ENCODE measurements around the gene PABPC1L2A. TPM values are rescaled to one million over a fixed set of nuclear protein-coding genes. Genes with fewer than 3 reads are reported as not detected.
"Not testable (repeated sequence)": the region's sequence is repeated elsewhere in the genome, so short reads cannot be mapped to it uniquely, and the experiment has no call there.

Gene PABPC1L2A
- total and polyA plus RNA-seq, 7 donors = not detected

DNA sequence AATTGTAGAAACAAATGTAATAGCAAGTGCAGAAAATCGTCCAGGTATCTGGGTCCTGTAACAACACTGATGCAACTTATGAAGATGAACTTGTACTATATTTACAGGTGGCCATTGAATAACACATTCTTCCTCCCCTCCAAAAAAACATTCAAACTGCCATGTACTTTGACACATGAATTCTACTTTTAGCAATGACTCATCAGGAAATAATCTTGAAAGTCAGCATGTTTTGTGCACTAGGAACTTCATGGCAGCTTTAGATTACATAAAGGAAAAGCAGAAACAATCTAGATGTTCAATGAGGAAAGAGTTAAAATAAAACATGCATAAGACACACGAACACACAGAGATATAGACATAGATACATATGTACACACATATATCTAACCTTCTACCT is 2.5 kb downstream of the PABPC1L2A start:
- no peak for TF ChIP-seq POLR2AphosphoS5 (IDR thresholded peaks at IDR 0.05)
- no peak for TF ChIP-seq EP300 (IDR thresholded peaks at IDR 0.05)
- TF ChIP-seq, protein P1, sequence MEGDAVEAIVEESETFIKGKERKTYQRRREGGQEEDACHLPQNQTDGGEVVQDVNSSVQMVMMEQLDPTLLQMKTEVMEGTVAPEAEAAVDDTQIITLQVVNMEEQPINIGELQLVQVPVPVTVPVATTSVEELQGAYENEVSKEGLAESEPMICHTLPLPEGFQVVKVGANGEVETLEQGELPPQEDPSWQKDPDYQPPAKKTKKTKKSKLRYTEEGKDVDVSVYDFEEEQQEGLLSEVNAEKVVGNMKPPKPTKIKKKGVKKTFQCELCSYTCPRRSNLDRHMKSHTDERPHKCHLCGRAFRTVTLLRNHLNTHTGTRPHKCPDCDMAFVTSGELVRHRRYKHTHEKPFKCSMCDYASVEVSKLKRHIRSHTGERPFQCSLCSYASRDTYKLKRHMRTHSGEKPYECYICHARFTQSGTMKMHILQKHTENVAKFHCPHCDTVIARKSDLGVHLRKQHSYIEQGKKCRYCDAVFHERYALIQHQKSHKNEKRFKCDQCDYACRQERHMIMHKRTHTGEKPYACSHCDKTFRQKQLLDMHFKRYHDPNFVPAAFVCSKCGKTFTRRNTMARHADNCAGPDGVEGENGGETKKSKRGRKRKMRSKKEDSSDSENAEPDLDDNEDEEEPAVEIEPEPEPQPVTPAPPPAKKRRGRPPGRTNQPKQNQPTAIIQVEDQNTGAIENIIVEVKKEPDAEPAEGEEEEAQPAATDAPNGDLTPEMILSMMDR (IDR thresholded peaks at IDR 0.05) = no peak
- TF ChIP-seq POLR2A (IDR thresholded peaks at IDR 0.05) = no peak
- no peak for DNase-seq
- Histone ChIP-seq H3K4me1 (no peaks in the 10 kb centered on the region), H3K27ac (no peak overlapping the region), H3K4me3 (no peak overlapping the region), H3K27me3 (peaks cover 0 to 11% (median 0%) of the 10 kb centered on the region in 3 donors), H3K9me3 (no peaks in the 10 kb centered on the region), H3K36me3 (no peaks in the 10 kb centered on the region)
- intact Hi-C loops (cut with DNase I) = no loop called here
- WGBS, 2 donors = 14 to 36% methylated on average over 2 of the region's 2 CpGs

GRCh38 chrX:73069365-73070035 is 9.8 kb downstream of the PABPC1L2A start:
- H3K9me3 ChIP-seq = no peaks in the 10 kb centered on the region
- WGBS, 2 donors = 96 to 98% methylated on average over 31 of the region's 31 CpGs
- no peak overlapping the region for H3K4me3 ChIP-seq
- H3K27ac ChIP-seq = no peak overlapping the region
- H3K4me1 ChIP-seq = no peaks in the 10 kb centered on the region
- no peak for DNase-seq
- H3K27me3 ChIP-seq = no peaks in the 10 kb centered on the region
- TF ChIP-seq, protein P1 (IDR thresholded peaks at IDR 0.05) = no peak
- TF ChIP-seq POLR2A (IDR thresholded peaks at IDR 0.05) (no peak), POLR2AphosphoS5 (IDR thresholded peaks at IDR 0.05) (no peak), EP300 (IDR thresholded peaks at IDR 0.05) (no peak)
- intact Hi-C loops (cut with DNase I) = no loop called here
- no peaks in the 10 kb centered on the region for H3K36me3 ChIP-seq

DNA sequence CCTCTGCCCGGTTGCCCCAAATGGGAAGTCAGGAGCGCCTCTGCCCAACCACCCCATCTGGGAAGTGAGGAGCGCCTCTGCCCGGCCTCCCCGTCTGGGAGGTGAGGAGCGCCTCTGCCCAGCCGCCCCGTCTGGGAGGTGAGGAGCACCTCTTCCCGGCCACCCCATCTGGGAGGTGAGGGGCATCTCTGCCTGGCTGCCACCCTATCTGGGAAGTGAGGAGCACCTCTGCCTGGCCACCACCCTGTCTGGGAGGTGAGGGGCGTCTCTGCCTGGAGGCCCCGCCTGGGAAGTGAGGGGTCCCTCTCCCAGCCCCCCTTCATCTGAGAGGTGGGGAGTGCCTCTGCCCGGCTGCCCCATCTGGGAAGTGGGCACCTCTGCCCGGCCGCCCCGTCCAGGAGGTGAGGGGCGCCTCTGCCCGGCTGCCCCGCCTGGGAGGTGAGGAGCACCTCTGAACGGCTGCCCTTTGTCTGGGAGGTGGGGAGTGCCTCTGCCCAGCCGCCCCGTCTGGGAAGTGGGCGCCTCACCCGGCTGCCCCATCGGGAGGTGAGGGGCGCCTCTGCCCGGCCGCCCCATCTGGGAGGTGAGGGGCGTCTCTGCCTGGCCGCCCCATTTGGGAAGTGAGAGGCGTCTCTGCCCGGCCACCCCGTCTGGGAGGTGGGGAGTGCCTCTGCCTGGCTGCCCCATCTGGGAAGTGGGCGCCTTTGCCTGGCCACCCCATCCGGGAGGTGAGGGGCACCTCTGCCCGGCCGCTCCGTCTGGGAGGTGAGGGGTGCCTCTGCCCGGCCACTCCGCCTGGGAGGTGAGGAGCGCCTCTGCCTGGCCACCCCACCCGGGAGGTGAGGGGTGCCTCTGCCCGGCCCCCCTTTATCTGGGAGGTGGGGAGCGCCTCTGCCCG is 10.6 kb downstream of the PABPC1L2A start:
- H3K36me3 ChIP-seq = no peaks in the 10 kb centered on the region
- TF ChIP-seq, protein P1 (IDR thresholded peaks at IDR 0.05) = no peak
- TF ChIP-seq EP300 (IDR thresholded peaks at IDR 0.05) = no peak
- no peak for TF ChIP-seq POLR2A (IDR thresholded peaks at IDR 0.05)
- TF ChIP-seq POLR2AphosphoS5 (IDR thresholded peaks at IDR 0.05) = no peak
- no peak overlapping the region for H3K4me3 ChIP-seq
- H3K4me1 ChIP-seq = no peaks in the 10 kb centered on the region
- no peak for DNase-seq
- no peaks in the 10 kb centered on the region for H3K9me3 ChIP-seq
- 93 to 97% methylated on average over 44 of the region's 44 CpGs for WGBS, 2 donors
- intact Hi-C loops (cut with DNase I) = no loop called here
- no peak overlapping the region for H3K27ac ChIP-seq
- H3K27me3 ChIP-seq = no peaks in the 10 kb centered on the region

- intact Hi-C loops (cut with DNase I); DNase-seq; H3K9me3 ChIP-seq; H3K36me3 ChIP-seq; H3K27ac ChIP-seq; H3K4me3 ChIP-seq; H3K4me1 ChIP-seq; H3K27me3 ChIP-seq: not testable (repeated sequence)
- WGBS, 2 donors = 90 to 96% methylated on average over 24 of the region's 24 CpGs
These were observed 11.4 kb downstream of the PABPC1L2A start for GRCh38 chrX:73067761-73068466.

- H3K4me3 ChIP-seq = no peak overlapping the region
- H3K4me1 ChIP-seq = no peaks in the 10 kb centered on the region
- DNase-seq = no peak
- 0 to 76% methylated on average over 1 of the region's 1 CpG for WGBS, 2 donors
- no peak overlapping the region for H3K27ac ChIP-seq
- H3K9me3 ChIP-seq = no peaks in the 10 kb centered on the region
- intact Hi-C loops (cut with DNase I) = no loop called here
- no peaks in the 10 kb centered on the region for H3K27me3 ChIP-seq
- H3K36me3 ChIP-seq = no peaks in the 10 kb centered on the region
- TF ChIP-seq, protein P1 (IDR thresholded peaks at IDR 0.05) = no peak
- TF ChIP-seq POLR2AphosphoS5 (IDR thresholded peaks at IDR 0.05) (no peak), POLR2A (IDR thresholded peaks at IDR 0.05) (no peak), EP300 (IDR thresholded peaks at IDR 0.05) (no peak)
These were observed 50.4 kb downstream of the PABPC1L2A start for GRCh38 chrX:73028876-73029275.
